HepG2 (cell line): ENCODE measurements around the gene EDAR. TPM values are rescaled to one million over a fixed set of nuclear protein-coding genes. Genes with fewer than 3 reads are reported as not detected.

Source experiments
- ATAC-seq: fragments of 200-7000 bp; cut with Tn5 transposase; 3 replicates; pipeline ENCODE4 v1.9.1; 2020; ENCODE audit warnings: mild to moderate bottlenecking, moderate library complexity
- BruUV-seq: library from RNA; stranded (reverse); fragments of 400-500 nt; replicated peaks from 2 replicates; lab custom pipeline; 2021; lab: Mats Ljungman, UMichigan
- CTCF ChIA-PET: fragments of 300-600 bp; formaldehyde crosslinking; extraction: SDS; loops from one replicate; lab custom pipeline; 2021; ENCODE audit warnings: low total read pairs, inconsistent platforms, low intra/inter-chr PET ratio; lab: Yijun Ruan, JAX
- POLR2A ChIA-PET: fragments of 350-600 bp; sonication (Branson Sonifier 250); formaldehyde crosslinking; loops from one replicate; lab custom pipeline; 2020; ENCODE audit warnings: antibody characterized with exemption, inconsistent platforms; lab: Yijun Ruan, JAX
- DNase-seq: peaks from one replicate; pipeline ENCODE4 v3.0.0-alpha.2; 2015; ENCODE audit warnings: low spot score
- FAIRE-seq: peaks from 3 replicates; lab custom pipeline; 2011; peaks lifted over from hg19 to GRCh38; lab: Jason Lieb, UNC
- H2AFZ ChIP-seq: one replicate; pipeline ENCODE4 v1.6.1; 2011; ENCODE audit warnings: low read length, inconsistent platforms
- H3K27ac ChIP-seq: fragments of 300-600 bp; 3 replicates; pipeline ENCODE4 v1.8.0; 2011; ENCODE audit warnings: mixed run types, mild to moderate bottlenecking, mixed read lengths, low read length, inconsistent platforms; ENCODE audit not compliant: insufficient read depth; ENCODE audit errors: extremely low read length
- H3K27me3 ChIP-seq, 2 experiments: fragments of 200-600 bp in 1 of 2; 2 replicates in 1 of 2; 3 replicates in 1 of 2; pipeline versions ENCODE4 v1.6.0 to v1.8.0; 2011; ENCODE audit warnings: low read length in 2 of 2, mild to moderate bottlenecking in 2 of 2, moderate library complexity in 2 of 2, inconsistent platforms in 1 of 2; ENCODE audit not compliant: insufficient read depth in 2 of 2, control insufficient read depth in 1 of 2
- H3K36me3 ChIP-seq, 2 experiments: fragments of 200-600 bp in 1 of 2; replicated peaks in 1 of 2; 2 replicates in 1 of 2; 3 replicates in 1 of 2; pipeline versions ENCODE4 v1.5.1 to v1.8.0; 2011; ENCODE audit warnings: low read length in 2 of 2, inconsistent platforms in 1 of 2; ENCODE audit not compliant: insufficient read depth in 2 of 2, control insufficient read depth in 1 of 2
- H3K4me1 ChIP-seq: 2 replicates; pipeline ENCODE4 v1.5.1; 2012; ENCODE audit warnings: low read length, inconsistent platforms; ENCODE audit not compliant: insufficient read depth
- H3K4me2 ChIP-seq: 2 replicates; pipeline ENCODE4 v1.6.0; 2011; ENCODE audit warnings: low read depth, low read length, inconsistent platforms
- H3K4me3 ChIP-seq, 3 experiments: fragments of 200-600 bp in 1 of 3; sonication (generic), shearing (Covaris generic) in 1 of 3; replicated peaks in 1 of 3; 2 replicates each; pipeline ENCODE4 v1.5.1; 2011 to 2016; ENCODE audit warnings: low read length in 3 of 3, inconsistent platforms in 2 of 3, low read depth in 2 of 3, mild to moderate bottlenecking in 2 of 3, control low read depth in 1 of 3, mixed read lengths in 1 of 3; ENCODE audit not compliant: insufficient read depth in 1 of 3
- H3K79me2 ChIP-seq: one replicate; pipeline ENCODE4 v1.6.1; 2011; ENCODE audit warnings: low read length, inconsistent platforms; ENCODE audit not compliant: insufficient read depth
- H3K9ac ChIP-seq: 2 replicates; pipeline ENCODE4 v1.6.0; 2011; ENCODE audit warnings: mild to moderate bottlenecking, low read depth, low read length, inconsistent platforms; ENCODE audit not compliant: insufficient read depth
- H3K9me3 ChIP-seq: 2 replicates; pipeline ENCODE4 v1.5.1; 2012; ENCODE audit warnings: mild to moderate bottlenecking, low read length
- H4K20me1 ChIP-seq: 2 replicates; pipeline ENCODE4 v1.6.0; 2011; ENCODE audit warnings: inconsistent platforms, mild to moderate bottlenecking, low read length, moderate library complexity; ENCODE audit not compliant: insufficient read depth
- CREM ChIP-seq, 2 experiments: sonication (generic) in 1 of 2; formaldehyde crosslinking in 1 of 2; IDR thresholded peaks; 2 replicates each; pipeline versions ENCODE4 v1.4.0 to v1.6.1; 2016 to 2020; ENCODE audit warnings: antibody characterized with exemption in 1 of 2, mild to moderate bottlenecking in 1 of 2, missing genetic modification reagents in 1 of 2
- CSRNP2 ChIP-seq: sonication (generic); formaldehyde crosslinking; conservative IDR thresholded peaks from 2 replicates; pipeline ENCODE4 v1.8.0; 2022; ENCODE audit warnings: low read depth, missing genetic modification reagents
- FOSL2 ChIP-seq: sonication (generic); formaldehyde crosslinking; IDR thresholded peaks from 2 replicates; pipeline ENCODE4 v1.4.0; 2020; ENCODE audit warnings: missing genetic modification reagents
- JUNB ChIP-seq: sonication (generic); formaldehyde crosslinking; IDR thresholded peaks from 2 replicates; pipeline ENCODE4 v1.8.0; 2022; ENCODE audit warnings: missing genetic modification reagents, mild to moderate bottlenecking, borderline replicate concordance
- MLXIP ChIP-seq: sonication (generic); formaldehyde crosslinking; IDR thresholded peaks from 2 replicates; pipeline ENCODE4 v1.9.0; 2021; ENCODE audit warnings: missing genetic modification reagents, borderline replicate concordance
- POLR2G ChIP-seq: fragments of 200-400 bp; formaldehyde crosslinking; IDR thresholded peaks from 2 replicates; pipeline ENCODE4 v1.6.1; 2018; ENCODE audit warnings: mild to moderate bottlenecking, low read depth, low read length, moderate library complexity
- RAD21 ChIP-seq: fragments of 450-650 bp; formaldehyde crosslinking; IDR thresholded peaks from 2 replicates; pipeline ENCODE4 v1.5.0; 2020; ENCODE audit warnings: mild to moderate bottlenecking
- THRA ChIP-seq: sonication (generic); formaldehyde crosslinking; IDR thresholded peaks from 2 replicates; pipeline ENCODE4 v1.4.0; 2020; ENCODE audit warnings: missing genetic modification reagents, borderline replicate concordance
- ZFYVE20 ChIP-seq: sonication (generic); formaldehyde crosslinking; IDR thresholded peaks from 2 replicates; pipeline ENCODE4 v1.8.0; 2023; ENCODE audit warnings: low read depth, mild to moderate bottlenecking, moderate library complexity, missing genetic modification reagents, borderline replicate concordance
- ZNF362 ChIP-seq: sonication (generic); formaldehyde crosslinking; IDR thresholded peaks from 2 replicates; pipeline ENCODE4 v1.4.0; 2020; ENCODE audit warnings: missing genetic modification reagents, mild to moderate bottlenecking, borderline replicate concordance
- ZNF547 ChIP-seq: sonication (generic); formaldehyde crosslinking; IDR thresholded peaks from 2 replicates; pipeline ENCODE4 v1.5.1; 2020; ENCODE audit warnings: mild to moderate bottlenecking, missing genetic modification reagents
- ZNF746 ChIP-seq: sonication (generic); formaldehyde crosslinking; IDR thresholded peaks from 2 replicates; pipeline ENCODE4 v1.8.0; 2022; ENCODE audit warnings: mild to moderate bottlenecking, missing genetic modification reagents
- ZNF790 ChIP-seq: sonication (generic); formaldehyde crosslinking; IDR thresholded peaks from 2 replicates; pipeline ENCODE4 v1.8.0; 2022; ENCODE audit warnings: missing genetic modification reagents, mild to moderate bottlenecking, borderline replicate concordance
- ZNF883 ChIP-seq: sonication (generic); formaldehyde crosslinking; IDR thresholded peaks from 2 replicates; pipeline ENCODE4 v1.5.1; 2020; ENCODE audit warnings: mild to moderate bottlenecking, missing genetic modification reagents; ENCODE audit errors: not compliant biosample characterization
- WGBS: methylation state at CpG from one replicate; pipeline ENCODE4 v1.1.6; 2017; ENCODE audit warnings: low lambda C conversion rate; 5-methylcytosine and 5-hydroxymethylcytosine counted together
- in situ Hi-C: cut with HindIII; loops from 2 replicates; pipeline ENCODE4 v1.10.0; 2017; ENCODE audit warnings: low pct_unique_long_range_greater_than_20kb; ENCODE audit not compliant: extremely low pct_ligation_motif_present
- intact Hi-C: fragments of 100-400 bp; cut with micrococcal nuclease; formaldehyde crosslinking; loops from one replicate; pipeline ENCODE4 v1.10.0; 2022; ENCODE audit not compliant: unreplicated experiment
- polyA plus RNA-seq, 8 experiments: library from polyadenylated mRNA; depleted of rRNA in 3 of 8; stranded (reverse) in 7 of 8; unstranded in 1 of 8; fragments of >200 nt; fragmentation: Illumina TruSeq in 4 of 8; extraction: Trizol in 4 of 8; gene quantifications; 2 replicates each; pipeline versions ENCODE4 v1.2.1 to v1.2.3, GENCODE V29; 2011 to 2016; ENCODE audit warnings: low read depth in 4 of 8, missing spikeins in 1 of 8, mixed read lengths in 1 of 8; ENCODE audit not compliant: insufficient read depth in 1 of 8
- total RNA-seq, 5 experiments: library from RNA; depleted of rRNA; stranded (reverse); fragments of >200 nt; fragmentation: Illumina TruSeq; extraction: Trizol; gene quantifications; 2 replicates each; pipeline ENCODE4 v1.2.3, GENCODE V29; 2016; ENCODE audit warnings: low read depth in 1 of 5

EDAR gene
- total and polyA plus RNA-seq, 2 of the 13 experiments (the other 11 are each of a cell fraction or from before 2014, with no cell fraction given), result not detected

GRCh38 chr2:108927936-108928659 is 60.9 kb downstream of the EDAR start:
- Histone ChIP-seq H3K4me3 (no peak overlapping the region), H3K27ac (no peak overlapping the region), H3K9me3 (no peaks in the 10 kb centered on the region), H3K27me3 (peaks cover 3 to 58% of the 10 kb centered on the region in 2 experiments; a peak in 4 of 5 replicates), H3K4me1 (0 out of 2 replicates have a peak, but pooled peaks cover 3% of the 10 kb centered on the region), H3K4me2 (no peak overlapping the region), H4K20me1 (no peaks in the 10 kb centered on the region), H3K36me3 (no peaks in the 10 kb centered on the region), H3K9ac (no peak overlapping the region), H2AFZ (no peak overlapping the region), H3K79me2 (no peaks in the 10 kb centered on the region)
- POLR2A ChIA-PET, result no interaction called here
- in situ Hi-C loops (loop anchor here (5.0 kb wide), 1 partner anchor 59 kb away; the partner anchor contains the start of gene EDAR), intact Hi-C loops (loop anchor here (1.0 kb wide), 1 partner anchor 61 kb away; the partner anchor contains the start of gene EDAR)
- CTCF ChIA-PET, result interaction anchor here (1.7 kb wide), 1 partner anchor 61 kb away, joined by 12 read pairs; the partner anchor contains the start of gene EDAR
- BruUV-seq, result no TSS peak
- FAIRE-seq, result peak; percentile 95
- peak; percentile 51 for DNase-seq
- peak; percentile 81 for ATAC-seq
- 27% methylated on average over 8 of the region's 8 CpGs for WGBS
- TF ChIP-seq MLXIP, result no peak
- no peak for TF ChIP-seq CREM (IDR thresholded peaks at IDR 0.05)
- TF ChIP-seq CREM (CRISPR knock-in tag; IDR thresholded peaks at IDR 0.05), result no peak
- TF ChIP-seq ZNF547, result no peak
- no peak for TF ChIP-seq THRA (CRISPR knock-in tag)
- TF ChIP-seq RAD21 (CRISPR knock-in tag), result peak; percentile 62
- no peak for TF ChIP-seq ZNF362 (CRISPR knock-in tag)
- TF ChIP-seq JUNB (CRISPR knock-in tag), result no peak
- no peak for TF ChIP-seq FOSL2 (CRISPR knock-in tag)
- peak; percentile 53 for TF ChIP-seq ZNF883 (CRISPR knock-in tag)
- no peak for TF ChIP-seq CSRNP2 (CRISPR knock-in tag)
- no peak for TF ChIP-seq POLR2G
- no peak for TF ChIP-seq ZFYVE20 (CRISPR knock-in tag)
- no peak for TF ChIP-seq ZNF790 (CRISPR knock-in tag)
- no peak for TF ChIP-seq ZNF746 (CRISPR knock-in tag)
